Measurements from ENCODE around the gene DHRSX. TPM values are rescaled to one million over a fixed set of nuclear protein-coding genes. Genes with fewer than 3 reads are reported as not detected.
"Not testable (repeated sequence)": the region's sequence is repeated elsewhere in the genome, so short reads cannot be mapped to it uniquely, and the experiment has no call there.

DHRSX gene
- total RNA-seq, 1 experiment from 2014 or later = 16.9 TPM

DNA sequence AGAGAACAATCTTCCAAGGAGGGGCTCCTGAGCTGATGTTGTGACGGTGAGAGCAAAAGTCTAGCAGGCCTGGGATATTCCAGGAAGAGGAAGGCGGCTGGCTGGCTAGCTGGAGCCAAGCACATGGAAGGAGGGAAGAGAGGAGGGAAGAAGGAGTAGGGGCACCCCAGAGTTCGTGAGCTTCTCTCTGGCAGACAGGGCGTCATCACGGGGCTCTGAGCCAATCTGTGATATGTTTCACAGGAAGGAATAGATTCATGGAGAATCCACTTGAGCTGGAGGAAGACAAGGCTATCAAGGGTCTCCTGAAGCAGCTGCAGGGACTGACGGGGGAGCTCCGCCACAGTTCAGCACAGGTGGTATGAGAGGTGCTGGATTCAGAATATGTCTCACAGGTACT lies 73.6 kb downstream of the DHRSX start:
- no peak for DNase-seq (ENCODE audit: low read depth)

DNA sequence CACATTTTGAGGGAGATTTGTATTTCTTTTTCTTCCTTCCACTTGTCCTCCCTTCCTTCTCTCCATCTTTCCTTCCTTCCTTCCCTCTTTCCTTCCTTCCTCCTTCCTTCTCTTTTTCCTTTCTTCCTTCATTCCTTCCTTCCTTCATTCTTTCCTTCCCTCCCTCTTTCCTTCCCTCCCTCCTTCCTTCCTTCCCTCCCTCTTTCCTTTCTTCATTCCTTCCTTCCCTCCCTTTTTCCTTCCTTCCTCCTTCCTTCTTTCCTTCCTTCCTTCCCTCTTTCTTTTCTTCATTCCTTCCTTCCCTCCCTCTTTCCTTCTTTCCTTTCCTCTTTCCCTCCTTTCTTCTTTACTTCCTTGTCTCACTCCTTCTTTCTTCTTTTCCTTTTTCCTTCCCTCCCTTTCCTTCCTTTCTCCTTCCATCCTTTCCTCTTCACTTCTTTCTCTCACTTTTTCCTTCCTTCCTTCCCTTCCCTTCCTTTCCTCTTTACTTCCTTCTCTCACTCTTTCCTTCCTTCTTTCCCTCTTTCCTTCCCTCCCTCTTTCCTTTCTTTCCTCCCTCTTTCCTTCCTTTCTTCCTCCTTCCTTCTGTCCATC lies 74.4 kb downstream of the DHRSX start:
- DNase-seq (ENCODE audit: low read depth) = no peak

DNA sequence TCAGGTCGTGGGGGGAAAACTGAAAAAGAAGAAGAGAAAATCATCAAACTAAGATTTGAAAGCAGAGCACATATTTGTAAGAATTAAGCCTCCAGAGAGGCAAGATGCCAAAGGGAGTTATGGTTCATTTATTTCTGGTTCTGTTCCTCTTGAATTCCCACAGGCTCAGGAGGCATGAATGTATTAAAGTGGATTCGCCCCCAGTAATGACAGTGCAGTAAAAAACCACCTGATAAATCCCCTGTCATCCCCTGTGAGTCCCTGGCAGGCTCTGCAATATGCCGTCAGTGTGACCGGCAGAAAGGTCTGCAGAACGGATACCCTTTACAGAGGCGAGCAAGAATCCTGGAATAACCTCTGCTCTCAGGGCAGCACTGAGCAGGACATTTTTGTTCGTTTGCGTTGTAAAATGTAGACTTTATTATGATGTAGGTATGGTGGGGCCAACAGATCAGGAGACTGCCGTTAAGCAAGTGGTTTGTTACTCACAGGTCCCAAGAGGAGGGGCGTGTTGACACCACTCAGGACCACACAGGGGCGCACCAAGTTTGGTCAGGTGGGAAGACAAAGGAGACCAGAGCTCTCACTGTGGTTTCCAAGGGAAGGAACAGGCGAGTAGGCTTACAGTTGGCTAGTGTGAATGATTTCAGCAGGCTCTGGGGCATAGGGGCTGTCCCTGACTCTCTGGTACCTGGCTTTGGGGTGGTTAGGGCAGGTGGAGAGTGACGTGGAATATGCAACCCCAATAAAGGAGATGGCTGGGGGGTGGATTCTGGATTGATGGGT lies 75.3 kb downstream of the DHRSX start:
- DNase-seq (ENCODE audit: low read depth) = no peak

DNA sequence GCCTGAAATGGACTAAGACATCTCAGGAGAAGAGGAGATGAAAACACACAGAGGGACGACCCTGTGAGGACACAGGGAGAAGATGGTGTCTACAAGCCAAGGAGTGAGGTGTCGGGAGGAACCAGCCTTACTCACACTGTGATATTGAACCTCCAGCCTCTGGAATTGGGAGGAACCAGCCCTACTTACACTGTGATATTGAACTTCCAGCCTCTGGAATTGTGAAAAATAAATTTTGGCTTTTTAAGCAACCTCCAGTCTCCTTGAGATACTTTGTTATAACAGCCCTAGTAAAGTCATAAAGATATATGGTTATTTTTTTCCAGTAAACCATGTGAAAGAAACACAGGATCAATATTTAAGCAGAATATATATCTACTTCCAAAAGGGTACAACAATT lies 76.5 kb downstream of the DHRSX start:
- DNase-seq (ENCODE audit: low read depth) = no peak

DNA sequence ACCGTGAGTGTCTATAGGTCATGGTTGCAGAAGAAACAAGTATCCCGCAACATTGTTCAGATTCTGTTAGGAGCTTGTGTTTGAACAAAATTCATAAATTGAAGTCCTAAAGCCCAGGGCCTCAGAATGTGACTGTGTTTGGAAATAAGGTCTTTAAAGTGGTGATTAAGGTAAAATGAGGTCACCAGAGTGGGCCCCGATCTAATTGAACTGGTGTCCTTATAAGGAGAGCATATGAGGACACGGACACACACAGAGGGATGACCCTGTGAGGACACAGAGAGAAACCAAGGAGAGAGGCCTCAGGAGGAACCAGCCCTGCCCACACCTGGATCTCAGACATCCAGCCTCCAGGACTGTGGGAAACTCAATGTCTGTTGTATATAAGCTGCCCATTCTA lies 76.9 kb downstream of the DHRSX start:
- DNase-seq (ENCODE audit: low read depth) = no peak

DNA sequence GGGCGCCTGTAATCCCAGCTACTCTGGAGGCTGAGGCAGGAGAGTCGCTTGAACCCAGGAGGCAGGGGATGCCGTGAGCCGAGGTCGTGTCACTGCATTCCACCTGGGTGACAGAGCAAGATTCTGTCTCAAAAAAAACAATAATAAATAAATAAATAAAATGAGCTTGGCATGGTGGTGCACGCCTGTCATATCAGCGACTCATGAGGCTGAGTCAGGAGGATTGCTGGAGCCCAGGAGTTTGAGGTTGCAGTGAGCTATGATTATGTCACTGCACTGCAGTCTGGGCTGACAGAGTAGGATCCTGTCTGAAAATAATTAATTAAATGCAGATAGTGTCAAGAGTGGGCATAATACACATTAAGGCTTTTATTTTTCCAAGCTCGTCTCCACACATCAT lies 77.5 kb downstream of the DHRSX start:
- DNase-seq (ENCODE audit: low read depth) = no peak

DNA sequence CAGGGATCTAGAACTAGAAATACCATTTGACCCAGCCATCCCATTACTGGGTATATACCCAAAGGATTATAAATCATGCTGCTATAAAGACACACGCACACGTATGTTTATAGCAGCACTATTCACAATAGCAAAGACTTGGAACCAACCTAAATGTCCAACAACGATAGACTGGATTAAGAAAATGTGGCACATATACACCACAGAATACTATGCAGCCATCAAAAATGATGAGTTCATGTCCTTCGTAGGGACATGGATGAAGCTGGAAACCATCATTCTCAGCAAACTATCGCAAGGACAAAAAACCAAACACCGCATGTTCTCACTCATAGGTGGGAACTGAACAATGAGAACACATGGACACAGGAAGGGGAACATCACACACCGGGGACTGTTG lies 81.4 kb downstream of the DHRSX start:
- DNase-seq (ENCODE audit: low read depth) = not testable (repeated sequence)

DNA sequence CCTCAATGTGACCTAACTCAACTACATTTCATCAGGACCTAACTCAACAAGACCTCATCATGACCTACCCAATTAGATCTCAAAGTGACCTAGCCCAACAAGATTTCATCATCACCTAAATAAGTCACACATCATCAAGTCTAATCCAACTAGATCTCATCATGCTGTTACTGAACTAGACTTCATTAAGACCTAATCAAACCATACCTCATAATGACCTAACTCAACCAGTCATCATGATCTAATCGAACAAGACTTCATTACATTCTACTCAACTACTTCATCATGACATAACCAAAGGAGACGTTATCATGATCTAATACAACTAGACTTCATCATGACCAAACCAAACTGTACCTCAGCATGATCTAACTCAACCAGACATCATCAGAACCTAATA lies 82.8 kb downstream of the DHRSX start:
- no peak for DNase-seq (ENCODE audit: low read depth)

DNA sequence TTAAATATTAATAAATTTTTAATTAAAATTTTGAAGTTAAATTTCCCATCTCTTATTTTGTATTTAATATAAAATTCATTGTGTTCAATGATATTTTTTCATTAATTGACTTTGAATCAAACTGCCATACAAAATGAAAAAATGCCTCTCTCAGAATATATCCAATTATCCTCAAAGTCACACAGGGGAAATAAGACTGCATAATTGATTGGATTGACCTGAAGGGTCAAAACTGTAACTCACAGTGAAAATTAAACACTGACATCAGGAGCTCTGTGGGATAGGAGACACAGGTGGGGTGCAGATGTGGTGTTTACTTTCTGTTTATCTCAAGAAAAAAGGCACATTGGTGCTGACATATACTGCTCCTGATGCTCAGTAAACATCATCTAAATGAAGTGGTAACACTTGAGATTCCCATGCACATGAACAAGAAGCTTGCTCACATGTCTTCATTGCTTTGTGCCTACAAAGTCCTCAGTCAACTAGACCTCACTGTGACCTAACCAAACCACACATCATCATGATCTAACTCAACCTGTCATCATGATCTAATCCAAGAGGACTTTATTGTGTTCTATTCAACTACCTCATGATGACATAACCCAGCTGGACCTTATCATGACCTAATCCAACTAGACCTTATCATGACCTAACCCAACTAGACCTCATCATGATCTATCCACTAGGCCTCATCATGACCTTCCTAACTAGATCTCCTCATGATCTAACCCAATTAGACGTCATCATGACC lies 83.7 kb downstream of the DHRSX start:
- DNase-seq (ENCODE audit: low read depth) = no peak

DNA sequence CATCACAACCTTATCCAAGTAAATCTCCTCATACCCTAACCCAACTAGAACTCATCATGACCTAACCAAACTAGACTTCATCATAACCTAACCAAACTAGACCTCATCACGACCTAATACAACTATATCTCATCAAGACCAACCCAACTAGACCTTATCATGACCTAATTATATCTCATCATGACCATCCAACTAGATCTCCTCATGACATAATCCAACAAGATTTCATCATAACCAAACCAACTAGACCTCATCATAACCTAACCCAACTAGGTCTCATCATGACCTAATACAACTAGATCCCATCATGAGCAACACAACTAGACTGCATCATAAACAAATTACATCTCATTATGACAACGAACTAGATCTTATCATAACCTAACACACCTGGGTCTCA lies 86.4 kb downstream of the DHRSX start:
- DNase-seq (ENCODE audit: low read depth) = no peak

DNA sequence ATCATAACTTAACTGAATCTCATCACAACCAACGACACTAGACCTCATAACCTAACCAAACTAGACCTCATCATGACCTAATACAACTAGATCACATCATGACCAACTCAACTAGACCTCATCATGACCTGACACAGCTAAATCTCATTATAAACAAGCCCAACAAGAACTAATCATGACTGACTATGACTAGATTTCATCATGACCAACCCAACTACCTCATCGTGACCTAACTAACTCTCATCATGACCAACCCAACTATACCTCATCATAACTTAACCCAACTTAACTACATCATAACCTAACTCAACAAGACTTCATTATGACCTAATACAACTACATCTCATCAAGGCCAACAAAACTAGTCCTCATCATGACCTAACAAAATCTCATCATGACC lies 86.8 kb downstream of the DHRSX start:
- no peak for DNase-seq (ENCODE audit: low read depth)

DNA sequence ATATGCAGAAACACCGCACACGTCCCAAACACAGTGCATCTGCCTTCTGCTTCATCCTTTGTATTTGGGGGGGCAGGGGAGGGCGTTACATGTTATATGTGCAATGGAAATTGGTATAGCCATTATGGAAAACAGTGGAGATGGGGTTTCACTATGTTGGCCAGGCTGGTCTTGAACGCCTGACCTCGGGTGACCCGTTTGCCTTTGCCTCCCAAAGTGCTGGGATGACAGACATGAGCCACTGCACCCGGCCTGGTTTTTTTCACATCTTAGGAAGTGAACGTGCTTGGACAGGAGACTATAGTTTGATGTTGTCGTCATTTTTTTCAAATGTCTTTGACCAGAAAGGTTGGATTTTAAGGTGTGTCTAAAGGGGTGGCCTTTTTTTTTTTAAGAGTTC lies 88.6 kb downstream of the DHRSX start:
- no peak for DNase-seq (ENCODE audit: low read depth)

DNA sequence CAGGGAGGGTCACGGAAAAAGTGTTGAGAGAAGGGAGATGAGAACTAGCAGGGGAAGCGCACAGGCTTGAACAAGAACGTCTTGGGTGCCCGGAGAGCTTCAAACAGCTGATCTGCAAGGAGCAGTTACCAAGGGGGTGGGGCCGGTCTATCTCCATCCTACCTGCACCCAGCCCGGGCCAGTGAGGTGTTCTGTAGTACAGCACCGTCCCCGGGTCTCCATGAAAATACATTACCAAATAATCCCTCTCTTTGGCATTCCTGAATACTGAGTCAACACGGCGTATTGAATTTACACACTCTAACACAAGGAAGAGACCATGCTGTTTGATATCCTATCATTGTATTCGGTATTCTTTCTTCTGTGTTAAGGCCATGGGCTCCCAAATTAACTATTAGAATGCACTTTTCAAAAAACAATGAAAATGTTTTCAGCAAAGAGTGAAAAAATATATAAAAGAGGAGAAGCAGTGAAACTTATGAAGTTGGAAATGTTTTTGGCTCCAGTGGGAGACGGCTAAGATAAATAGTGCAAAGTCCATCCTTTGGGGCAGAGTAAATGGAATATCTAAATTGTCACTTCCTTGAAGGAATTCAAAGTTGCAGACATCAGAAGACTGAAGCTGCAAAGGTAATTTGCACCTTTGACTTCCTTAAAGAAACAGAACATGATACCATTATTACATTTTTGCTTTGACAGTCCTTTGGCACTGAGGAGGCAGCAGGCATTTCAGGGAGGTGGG lies 90.3 kb downstream of the DHRSX start:
- no peak for DNase-seq (ENCODE audit: low read depth)

DNA sequence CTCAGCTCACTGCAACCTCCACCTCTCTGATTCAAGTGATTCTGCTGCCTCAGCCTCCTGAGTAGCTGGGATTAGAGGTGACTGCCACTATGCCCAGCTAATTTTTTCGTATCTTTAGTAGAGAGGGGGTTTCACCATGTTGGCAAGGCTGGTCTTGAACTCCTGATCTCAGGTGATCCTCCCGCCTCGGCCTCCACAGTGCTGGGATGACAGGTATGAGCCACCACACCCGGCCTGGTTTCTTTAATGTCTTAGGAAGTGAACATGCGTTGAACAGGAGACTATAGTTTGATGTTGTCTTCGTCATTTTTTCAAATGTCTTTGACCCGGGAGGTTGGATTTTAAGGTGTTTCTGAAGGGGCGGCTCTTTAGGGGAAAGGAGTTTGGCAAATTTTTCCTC lies 91.0 kb downstream of the DHRSX start:
- DNase-seq (ENCODE audit: low read depth) = no peak

DNA sequence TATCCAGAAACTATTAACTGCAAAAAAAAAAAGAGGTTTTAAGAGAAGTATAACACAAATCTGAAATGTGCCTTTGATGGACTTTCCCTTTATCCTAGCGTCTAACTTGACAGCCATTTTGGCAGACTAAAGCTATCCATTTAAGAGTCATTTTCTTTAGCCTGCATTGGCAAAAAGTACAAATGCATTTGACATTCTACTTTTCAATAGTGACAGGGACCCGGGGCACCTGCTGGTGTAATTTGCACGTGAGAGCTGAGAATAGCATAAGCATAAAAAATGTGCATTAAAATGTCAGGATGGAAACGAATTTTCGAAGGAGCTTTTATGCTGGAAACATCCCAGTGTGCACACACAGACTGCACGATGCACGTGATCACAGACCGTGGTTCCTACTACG lies 91.9 kb downstream of the DHRSX start:
- DNase-seq (ENCODE audit: low read depth) = no peak

DNA sequence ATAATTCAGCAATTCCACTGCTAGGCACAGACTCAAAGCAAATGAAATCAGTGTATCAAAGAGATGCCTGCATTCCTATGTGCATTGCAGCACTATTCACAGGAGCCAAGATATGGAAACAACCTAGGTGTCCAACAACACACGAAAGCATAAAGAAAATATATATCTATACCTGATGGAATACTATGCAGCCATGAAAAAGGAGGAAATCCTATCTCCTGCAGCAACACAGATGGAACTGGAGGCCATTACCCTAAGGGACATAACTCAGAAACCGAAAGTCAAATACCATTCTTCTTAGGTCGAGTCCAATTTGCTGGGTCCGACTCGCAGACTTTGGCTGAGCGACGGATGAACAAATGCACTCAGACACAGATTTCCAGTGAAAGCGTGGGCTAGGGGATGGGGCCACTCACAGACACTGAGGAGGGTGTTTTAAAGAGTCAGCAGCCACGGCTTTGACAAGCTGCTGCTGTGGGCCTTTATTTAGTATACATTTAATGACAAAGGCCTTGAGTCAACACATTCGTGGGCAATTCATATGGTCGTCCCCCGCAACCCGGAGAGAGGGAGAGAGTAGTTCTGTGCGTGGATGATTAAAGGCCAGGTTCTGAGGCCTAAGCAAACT lies 93.8 kb downstream of the DHRSX start:
- DNase-seq (ENCODE audit: low read depth) = no peak

DNA sequence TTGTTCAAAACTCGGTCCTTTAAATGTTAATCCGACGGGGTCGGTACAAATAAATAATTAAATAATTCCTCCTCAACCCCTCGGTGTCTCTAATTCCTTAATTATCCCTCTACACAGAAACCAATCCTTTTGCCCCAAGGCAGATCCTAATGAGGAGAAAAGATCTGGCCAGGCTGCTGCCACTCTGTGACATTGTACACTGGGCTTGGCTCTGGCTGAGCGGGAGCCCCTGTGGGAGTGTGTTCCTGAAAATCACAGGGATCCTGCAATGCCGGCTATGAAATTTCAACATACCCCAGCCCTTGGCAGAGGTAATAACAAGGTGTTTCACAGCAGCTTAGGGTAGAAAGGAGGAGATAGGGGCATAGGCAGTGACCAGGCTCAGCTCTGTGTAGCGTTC lies 96.0 kb downstream of the DHRSX start:
- DNase-seq (ENCODE audit: low read depth) = no peak

DNA sequence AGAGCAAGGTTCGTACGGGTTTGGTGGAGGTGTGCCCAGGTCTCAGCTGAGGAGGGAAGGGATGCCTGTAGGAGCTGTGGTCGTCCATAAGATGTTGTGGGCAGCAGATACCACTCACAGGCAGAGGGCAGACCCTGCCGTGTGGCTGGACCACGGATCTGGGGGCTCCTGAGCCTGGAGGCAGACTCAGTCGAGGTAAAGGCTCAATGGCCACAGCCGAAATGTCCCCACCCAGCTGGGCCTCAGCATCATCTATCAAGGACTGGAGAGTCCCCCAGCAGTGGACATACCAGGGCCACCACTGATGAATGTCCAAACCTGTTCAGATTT lies 98.5 kb downstream of the DHRSX start:
- no peak for DNase-seq (ENCODE audit: low read depth)

DNA sequence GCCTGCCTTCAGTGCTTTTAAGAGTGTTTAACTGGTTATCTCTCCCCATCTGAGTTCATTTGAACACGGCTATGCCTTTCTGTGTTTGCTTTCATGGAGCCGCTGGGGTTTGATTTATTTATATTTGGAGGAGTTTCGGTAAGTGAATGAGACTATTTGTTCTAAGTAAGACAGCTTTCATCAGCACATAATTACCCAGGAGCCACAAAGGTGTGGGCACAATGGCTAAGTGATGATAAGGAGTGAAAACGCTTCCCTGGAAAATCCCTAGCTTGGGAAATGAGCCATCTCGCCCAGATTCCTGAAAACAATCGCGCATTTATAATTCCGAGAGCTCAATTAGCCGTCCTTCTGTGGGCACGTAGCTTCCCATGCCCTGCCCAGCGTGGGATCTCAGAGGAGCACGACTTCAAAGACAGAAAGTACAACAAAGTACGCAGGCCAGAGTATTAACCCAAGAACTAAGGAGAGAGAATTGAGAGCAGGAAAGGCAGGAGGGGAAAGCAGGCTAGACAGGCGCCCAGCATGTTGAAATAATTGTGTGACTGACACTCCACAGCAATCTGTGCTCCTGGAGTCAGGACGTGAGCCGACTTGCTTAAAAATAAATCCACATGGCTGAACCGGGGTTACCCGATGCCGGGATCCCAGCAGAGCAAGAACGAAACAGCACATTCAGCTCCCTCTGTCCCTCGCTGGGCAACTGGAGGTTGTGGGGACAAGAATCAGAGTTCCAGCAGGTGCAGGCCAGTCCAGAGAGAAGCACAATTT lies 99.0 kb downstream of the DHRSX start:
- DNase-seq (ENCODE audit: low read depth) = peak; percentile 6

DNA sequence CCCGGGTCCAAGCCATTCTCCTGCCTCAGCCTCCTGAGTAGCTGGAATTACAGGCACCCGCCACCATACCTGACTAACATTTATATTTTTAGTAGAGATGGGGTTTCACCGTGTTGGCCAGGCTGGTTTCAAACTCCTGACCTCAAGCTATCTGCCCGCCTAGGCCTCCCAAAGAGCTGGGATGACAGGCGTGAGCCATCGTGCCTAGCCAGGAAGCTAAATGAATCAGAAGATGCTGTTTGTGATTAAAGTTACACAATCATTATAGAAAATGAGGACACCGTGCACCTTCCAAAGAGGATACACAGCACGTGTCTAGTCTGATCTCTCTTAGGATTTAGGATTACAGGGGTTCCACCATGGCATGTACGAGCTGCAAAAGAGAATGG lies 99.6 kb downstream of the DHRSX start:
- DNase-seq (ENCODE audit: low read depth) = no peak

DNA sequence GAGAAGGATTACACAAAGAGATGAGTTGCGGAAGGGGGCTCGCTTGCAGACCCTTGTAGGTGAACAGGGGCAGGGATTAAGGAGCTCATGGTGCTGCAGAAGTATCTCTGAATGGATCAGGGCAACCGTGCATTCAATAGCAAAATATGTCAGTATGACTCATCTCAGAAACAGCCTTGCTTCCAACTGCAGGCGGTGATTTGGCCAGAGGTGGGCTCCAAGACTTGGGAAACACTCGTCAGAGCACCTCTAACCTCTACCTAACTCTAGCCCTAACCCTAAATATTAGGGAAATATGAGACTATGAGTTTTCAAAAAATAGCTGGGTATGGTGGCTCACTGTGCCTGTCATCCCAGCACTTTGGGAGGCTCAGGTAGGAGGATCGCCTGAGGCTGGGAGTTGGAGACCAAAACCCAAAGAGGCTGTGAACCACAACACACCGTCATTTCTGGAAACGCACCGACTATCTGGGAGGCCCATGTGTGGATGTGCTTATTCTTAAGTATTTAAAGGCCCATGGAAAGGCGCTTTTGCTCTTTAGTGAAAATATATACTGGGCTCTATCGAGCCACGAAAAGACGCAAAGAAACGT lies 102.6 kb downstream of the DHRSX start:
- peak; percentile 29 for DNase-seq (ENCODE audit: low read depth)

Data from RPMI7951 (cell line).